Suprapubic skin (tissue), 4 donors: ENCODE measurements around the gene QSOX1.

ENCODE experiments used
- CTCF ChIP-seq, 2 donors: fragments of 200-600 bp in 1 of 2; fragments of 450-650 bp in 1 of 2; sonication (generic) in 1 of 2; IDR thresholded peaks; one replicate each; pipeline ENCODE4 v1.5.1; 2016 to 2019; ENCODE audit warnings: antibody characterized with exemption in 2 of 2, mild to moderate bottlenecking in 1 of 2, moderate library complexity in 1 of 2
- EP300 ChIP-seq: sonication (generic); formaldehyde crosslinking; IDR thresholded peaks from one replicate; pipeline ENCODE4 v1.6.1; 2017; ENCODE audit warnings: antibody characterized with exemption
- POLR2A ChIP-seq, 2 donors: fragments of 450-650 bp; IDR thresholded peaks; one replicate each; pipeline ENCODE4 v1.6.1; 2017; ENCODE audit warnings: antibody characterized with exemption in 2 of 2, mild to moderate bottlenecking in 2 of 2, moderate library complexity in 2 of 2
- POLR2AphosphoS5 ChIP-seq, 3 donors: sonication (generic); formaldehyde crosslinking; IDR thresholded peaks; one replicate each; pipeline ENCODE4 v1.6.1; 2017; ENCODE audit warnings: antibody characterized with exemption in 3 of 3

GRCh38 chr1:180184041-180184440 lies 29.4 kb downstream of the QSOX1 start:
- TF ChIP-seq POLR2A (IDR thresholded peaks at IDR 0.05) = no peak
- no peak for TF ChIP-seq CTCF (IDR thresholded peaks at IDR 0.05)
- TF ChIP-seq POLR2AphosphoS5 (IDR thresholded peaks at IDR 0.05) = no peak
- no peak for TF ChIP-seq EP300
